HepG2 (cell line): Measurements from ENCODE around the gene POU2AF3. TPM values are rescaled to one million over a fixed set of nuclear protein-coding genes. Genes with fewer than 3 reads are reported as not detected.

ENCODE experiments used
- ATF1 ChIP-seq: IDR thresholded peaks from 2 replicates; pipeline ENCODE4 v1.6.1; 2016; ENCODE audit warnings: mild to moderate bottlenecking, control low read depth
- ETV6 ChIP-seq: sonication (generic); formaldehyde crosslinking; conservative IDR thresholded peaks from 2 replicates; pipeline ENCODE4 v1.4.0; 2020; ENCODE audit warnings: missing genetic modification reagents
- FOXK1 ChIP-seq: sonication (generic); formaldehyde crosslinking; IDR thresholded peaks from 2 replicates; pipeline ENCODE4 v1.4.0; 2020; ENCODE audit warnings: low read depth, missing genetic modification reagents, borderline replicate concordance
- GTF2F1 ChIP-seq: fragments of 150-350 bp; IDR thresholded peaks from 2 replicates; pipeline ENCODE4 v1.6.1; 2014; ENCODE audit warnings: low read length
- NCOA1 ChIP-seq: sonication (generic); formaldehyde crosslinking; IDR thresholded peaks from 2 replicates; pipeline ENCODE4 v1.9.0; 2021; ENCODE audit warnings: missing genetic modification reagents
- NFATC3 ChIP-seq: sonication (generic); formaldehyde crosslinking; IDR thresholded peaks from 2 replicates; pipeline ENCODE4 v1.5.1; 2020; ENCODE audit warnings: mild to moderate bottlenecking, missing genetic modification reagents
- NFE2 ChIP-seq: sonication (generic); formaldehyde crosslinking; IDR thresholded peaks from 2 replicates; pipeline ENCODE4 v1.4.0; 2020; ENCODE audit warnings: missing genetic modification reagents
- PHF21A ChIP-seq: sonication (generic); formaldehyde crosslinking; IDR thresholded peaks from 2 replicates; pipeline ENCODE4 v1.5.0; 2020; ENCODE audit warnings: mild to moderate bottlenecking, missing genetic modification reagents
- SRSF1 ChIP-seq: fragments of 200-400 bp; formaldehyde crosslinking; optimal IDR thresholded peaks from 2 replicates; pipeline ENCODE3; 2017; ENCODE audit warnings: mild to moderate bottlenecking, low read depth, low read length, moderate library complexity
- ZC3H13 ChIP-seq: sonication (generic); formaldehyde crosslinking; IDR thresholded peaks from 2 replicates; pipeline ENCODE4 v1.8.1; 2023; ENCODE audit warnings: mild to moderate bottlenecking, missing genetic modification reagents, moderate library complexity
- ZNF292 ChIP-seq: sonication (generic); formaldehyde crosslinking; IDR thresholded peaks from 2 replicates; pipeline ENCODE4 v1.8.1; 2022; ENCODE audit warnings: mild to moderate bottlenecking, low read depth, missing genetic modification reagents, borderline replicate concordance
- ZNF615 ChIP-seq: sonication (generic); formaldehyde crosslinking; IDR thresholded peaks from 2 replicates; pipeline ENCODE4 v1.5.0; 2020; ENCODE audit warnings: mild to moderate bottlenecking, missing genetic modification reagents, borderline replicate concordance
- ZNF619 ChIP-seq: sonication (generic); formaldehyde crosslinking; IDR thresholded peaks from 2 replicates; pipeline ENCODE4 v1.4.0; 2020; ENCODE audit warnings: mild to moderate bottlenecking, missing genetic modification reagents
- ZNF720 ChIP-seq: sonication (generic); formaldehyde crosslinking; IDR thresholded peaks from 2 replicates; pipeline ENCODE4 v1.4.0; 2020; ENCODE audit warnings: missing genetic modification reagents
- polyA plus RNA-seq, 8 experiments: library from polyadenylated mRNA; depleted of rRNA in 3 of 8; stranded (reverse) in 7 of 8; unstranded in 1 of 8; fragments of >200 nt; fragmentation: Illumina TruSeq in 4 of 8; extraction: Trizol in 4 of 8; gene quantifications; 2 replicates each; pipeline versions ENCODE4 v1.2.1 to v1.2.3, GENCODE V29; 2011 to 2016; ENCODE audit warnings: low read depth in 4 of 8, missing spikeins in 1 of 8, mixed read lengths in 1 of 8; ENCODE audit not compliant: insufficient read depth in 1 of 8
- total RNA-seq, 5 experiments: library from RNA; depleted of rRNA; stranded (reverse); fragments of >200 nt; fragmentation: Illumina TruSeq; extraction: Trizol; gene quantifications; 2 replicates each; pipeline ENCODE4 v1.2.3, GENCODE V29; 2016; ENCODE audit warnings: low read depth in 1 of 5
- TF ChIP-seq, protein P1 (sequence below): IDR thresholded peaks from 2 replicates; pipeline ENCODE4 v1.6.1; 2016; ENCODE audit warnings: missing compliant biosample characterization, missing genetic modification reagents, borderline replicate concordance
- TF ChIP-seq, protein P2 (sequence below): sonication (generic); formaldehyde crosslinking; conservative IDR thresholded peaks from 2 replicates; pipeline ENCODE4 v1.4.0; 2020; ENCODE audit warnings: missing genetic modification reagents
- TF ChIP-seq, protein P3 (sequence below): IDR thresholded peaks from 2 replicates; pipeline ENCODE4 v1.6.1; 2018; ENCODE audit warnings: missing genetic modification reagents
- TF ChIP-seq, protein P4 (sequence below): sonication (generic); formaldehyde crosslinking; IDR thresholded peaks from 2 replicates; pipeline ENCODE4 v1.4.0; 2020; ENCODE audit warnings: mild to moderate bottlenecking, missing genetic modification reagents

The POU2AF3 gene
- total and polyA plus RNA-seq, 2 of the 13 experiments (the other 11 are each of a cell fraction or from before 2014, with no cell fraction given), result 7.8 to 71.2 TPM

DNA sequence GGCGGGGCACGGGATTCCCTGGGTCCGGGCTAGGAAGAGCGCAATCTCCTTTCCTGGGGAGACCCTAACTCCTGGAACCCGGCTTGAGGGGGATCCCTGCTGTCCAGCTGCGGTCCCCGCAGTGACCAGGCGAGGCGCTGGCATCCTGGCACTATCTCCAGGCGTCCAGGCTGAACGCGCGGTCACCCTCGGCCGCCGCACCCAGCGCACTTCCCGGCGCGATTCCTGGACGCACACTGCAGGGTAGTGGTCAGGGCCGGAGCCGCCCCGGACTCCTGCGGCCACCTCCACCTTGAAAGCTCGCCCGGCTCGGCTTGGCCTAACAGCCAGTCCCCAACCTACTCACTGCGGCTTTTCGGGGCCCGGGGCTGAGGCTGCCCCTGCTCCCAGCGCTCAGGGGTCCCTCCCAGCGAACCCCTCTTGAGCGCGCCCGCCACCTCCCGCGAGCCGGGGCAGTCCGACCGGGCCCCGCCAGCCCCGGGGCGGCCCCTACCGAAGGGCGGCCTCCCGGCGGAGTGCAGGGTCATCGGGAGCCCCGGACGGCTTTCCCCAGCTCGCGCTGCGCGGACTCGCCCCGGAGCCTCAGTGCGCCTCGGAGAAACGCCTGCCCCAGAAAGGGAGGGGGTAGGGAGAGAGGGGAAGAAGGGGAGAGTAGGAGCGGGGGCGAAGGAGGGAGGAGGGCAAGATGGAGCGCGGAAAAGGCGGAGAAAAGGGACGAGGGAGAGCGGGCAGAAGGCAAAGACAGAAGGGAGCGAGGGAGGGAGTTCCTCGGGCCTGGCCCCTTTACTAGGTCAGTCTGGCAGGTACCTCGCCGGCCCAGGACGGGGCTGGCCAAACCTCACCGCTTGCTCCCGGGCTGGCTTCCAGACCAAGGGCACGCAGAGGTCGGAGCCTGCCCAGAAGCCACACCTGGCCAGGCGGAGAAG lies 1.0 kb downstream of the POU2AF3 start (continued):
- TF ChIP-seq, protein P1, sequence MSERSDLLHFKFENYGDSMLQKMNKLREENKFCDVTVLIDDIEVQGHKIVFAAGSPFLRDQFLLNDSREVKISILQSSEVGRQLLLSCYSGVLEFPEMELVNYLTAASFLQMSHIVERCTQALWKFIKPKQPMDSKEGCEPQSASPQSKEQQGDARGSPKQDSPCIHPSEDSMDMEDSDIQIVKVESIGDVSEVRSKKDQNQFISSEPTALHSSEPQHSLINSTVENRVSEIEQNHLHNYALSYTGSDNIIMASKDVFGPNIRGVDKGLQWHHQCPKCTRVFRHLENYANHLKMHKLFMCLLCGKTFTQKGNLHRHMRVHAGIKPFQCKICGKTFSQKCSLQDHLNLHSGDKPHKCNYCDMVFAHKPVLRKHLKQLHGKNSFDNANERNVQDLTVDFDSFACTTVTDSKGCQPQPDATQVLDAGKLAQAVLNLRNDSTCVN (CRISPR knock-in tag), result 0 out of 2 replicates have a peak, but pooled peaks have one; percentile 37
- TF ChIP-seq, protein P2, sequence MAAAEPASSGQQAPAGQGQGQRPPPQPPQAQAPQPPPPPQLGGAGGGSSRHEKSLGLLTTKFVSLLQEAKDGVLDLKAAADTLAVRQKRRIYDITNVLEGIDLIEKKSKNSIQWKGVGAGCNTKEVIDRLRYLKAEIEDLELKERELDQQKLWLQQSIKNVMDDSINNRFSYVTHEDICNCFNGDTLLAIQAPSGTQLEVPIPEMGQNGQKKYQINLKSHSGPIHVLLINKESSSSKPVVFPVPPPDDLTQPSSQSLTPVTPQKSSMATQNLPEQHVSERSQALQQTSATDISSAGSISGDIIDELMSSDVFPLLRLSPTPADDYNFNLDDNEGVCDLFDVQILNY (CRISPR knock-in tag), result peak; percentile 37; the same call in 1 of the 2 replicates
- no peak for TF ChIP-seq NFE2 (CRISPR knock-in tag)
- 0 out of 2 replicates have a peak, but pooled peaks have one; percentile 81 for TF ChIP-seq ZNF615
- no peak for TF ChIP-seq ATF1 (CRISPR knock-in tag)
- TF ChIP-seq ZNF619, result no peak
- TF ChIP-seq, protein P3, sequence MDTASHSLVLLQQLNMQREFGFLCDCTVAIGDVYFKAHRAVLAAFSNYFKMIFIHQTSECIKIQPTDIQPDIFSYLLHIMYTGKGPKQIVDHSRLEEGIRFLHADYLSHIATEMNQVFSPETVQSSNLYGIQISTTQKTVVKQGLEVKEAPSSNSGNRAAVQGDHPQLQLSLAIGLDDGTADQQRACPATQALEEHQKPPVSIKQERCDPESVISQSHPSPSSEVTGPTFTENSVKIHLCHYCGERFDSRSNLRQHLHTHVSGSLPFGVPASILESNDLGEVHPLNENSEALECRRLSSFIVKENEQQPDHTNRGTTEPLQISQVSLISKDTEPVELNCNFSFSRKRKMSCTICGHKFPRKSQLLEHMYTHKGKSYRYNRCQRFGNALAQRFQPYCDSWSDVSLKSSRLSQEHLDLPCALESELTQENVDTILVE (CRISPR knock-in tag), result no peak
- 0 out of 2 replicates have a peak, but pooled peaks have one; percentile 18 for TF ChIP-seq ZNF292 (CRISPR knock-in tag)
- TF ChIP-seq GTF2F1, result no peak
- no peak for TF ChIP-seq ETV6 (CRISPR knock-in tag)
- TF ChIP-seq FOXK1, result peak; percentile 18; the same call in 1 of the 2 replicates
- TF ChIP-seq ZC3H13 (CRISPR knock-in tag), result peak; percentile 65; the same call in 1 of the 2 replicates
- no peak for TF ChIP-seq ZNF720
- no peak for TF ChIP-seq NFATC3 (CRISPR knock-in tag)
- peak; percentile 26 for TF ChIP-seq SRSF1
- no peak for TF ChIP-seq NCOA1
- TF ChIP-seq, protein P4, sequence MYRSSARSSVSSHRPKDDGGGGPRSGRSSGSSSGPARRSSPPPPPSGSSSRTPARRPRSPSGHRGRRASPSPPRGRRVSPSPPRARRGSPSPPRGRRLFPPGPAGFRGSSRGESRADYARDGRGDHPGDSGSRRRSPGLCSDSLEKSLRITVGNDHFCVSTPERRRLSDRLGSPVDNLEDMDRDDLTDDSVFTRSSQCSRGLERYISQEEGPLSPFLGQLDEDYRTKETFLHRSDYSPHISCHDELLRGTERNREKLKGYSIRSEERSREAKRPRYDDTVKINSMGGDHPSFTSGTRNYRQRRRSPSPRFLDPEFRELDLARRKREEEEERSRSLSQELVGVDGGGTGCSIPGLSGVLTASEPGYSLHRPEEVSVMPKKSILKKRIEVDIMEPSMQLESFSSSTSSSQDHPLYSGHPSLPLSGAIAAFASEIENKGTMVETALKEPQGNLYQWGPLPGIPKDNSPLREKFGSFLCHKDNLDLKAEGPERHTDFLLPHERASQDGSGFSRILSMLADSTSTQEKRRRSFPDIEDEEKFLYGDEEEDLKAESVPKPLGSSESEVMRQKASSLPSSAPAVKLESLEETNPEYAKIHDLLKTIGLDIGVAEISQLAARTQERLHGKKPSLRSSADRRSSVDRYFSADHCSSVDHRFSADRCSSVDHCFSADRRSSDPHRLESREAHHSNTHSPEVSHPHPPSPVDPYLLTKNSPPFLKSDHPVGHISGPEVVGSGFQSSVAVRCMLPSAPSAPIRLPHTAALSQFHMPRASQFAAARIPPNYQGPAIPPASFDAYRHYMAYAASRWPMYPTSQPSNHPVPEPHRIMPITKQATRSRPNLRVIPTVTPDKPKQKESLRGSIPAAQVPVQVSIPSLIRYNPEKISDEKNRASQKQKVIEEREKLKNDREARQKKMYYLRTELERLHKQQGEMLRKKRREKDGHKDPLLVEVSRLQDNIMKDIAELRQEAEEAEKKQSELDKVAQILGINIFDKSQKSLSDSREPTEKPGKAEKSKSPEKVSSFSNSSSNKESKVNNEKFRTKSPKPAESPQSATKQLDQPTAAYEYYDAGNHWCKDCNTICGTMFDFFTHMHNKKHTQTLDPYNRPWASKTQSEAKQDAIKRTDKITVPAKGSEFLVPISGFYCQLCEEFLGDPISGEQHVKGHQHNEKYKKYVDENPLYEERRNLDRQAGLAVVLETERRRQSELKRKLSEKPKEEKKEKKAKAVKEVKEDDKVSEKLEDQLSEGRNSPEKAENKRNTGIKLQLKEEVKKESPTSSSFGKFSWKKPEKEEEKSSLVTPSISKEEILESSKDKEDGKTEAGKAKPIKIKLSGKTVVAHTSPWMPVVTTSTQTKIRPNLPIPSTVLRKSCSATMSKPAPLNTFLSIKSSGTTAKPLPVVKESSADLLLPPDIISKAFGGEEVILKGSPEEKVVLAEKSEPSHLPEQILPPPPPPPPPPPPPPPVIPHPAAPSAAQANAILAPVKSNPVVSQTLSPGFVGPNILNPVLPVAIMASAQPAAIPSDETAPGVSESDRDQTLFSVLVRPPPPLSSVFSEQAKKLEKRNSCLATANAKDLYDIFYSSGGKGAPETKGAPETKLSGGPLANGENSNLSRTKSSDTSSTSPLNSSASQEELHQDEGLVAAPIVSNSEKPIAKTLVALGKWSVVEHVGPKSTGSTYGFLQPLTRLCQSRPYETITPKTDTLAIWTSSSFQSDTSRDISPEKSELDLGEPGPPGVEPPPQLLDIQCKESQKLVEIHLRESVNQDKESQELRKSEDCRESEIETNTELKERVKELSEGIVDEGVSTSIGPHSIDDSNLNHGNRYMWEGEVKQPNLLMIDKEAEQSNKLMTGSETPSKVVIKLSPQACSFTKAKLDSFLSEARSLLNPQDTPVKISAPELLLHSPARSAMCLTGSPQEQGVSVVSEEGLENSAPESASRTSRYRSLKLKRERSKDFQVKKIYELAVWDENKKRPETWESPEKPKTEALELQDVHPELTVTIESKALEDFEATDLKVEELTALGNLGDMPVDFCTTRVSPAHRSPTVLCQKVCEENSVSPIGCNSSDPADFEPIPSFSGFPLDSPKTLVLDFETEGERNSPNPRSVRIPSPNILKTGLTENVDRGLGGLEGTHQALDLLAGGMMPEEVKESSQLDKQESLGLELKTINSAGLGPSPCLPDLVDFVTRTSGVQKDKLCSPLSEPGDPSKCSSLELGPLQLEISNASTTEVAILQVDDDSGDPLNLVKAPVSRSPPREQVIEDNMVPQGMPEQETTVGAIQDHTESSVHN, result no peak
- no peak; the same call in 1 of the 2 replicates for TF ChIP-seq PHF21A (CRISPR knock-in tag)
